Measurements from ENCODE around the gene C20orf141.
A peak's percentile ranks its signal among the peaks of the same experiment; 100 is the strongest.

Gene C20orf141

GRCh38 chr20:2778602-2779321 is 36.0 kb upstream of the C20orf141 start:
- Histone ChIP-seq H3K4me3 (ENCODE audit: low read depth, low read length, poor library complexity, severe bottlenecking) (no peak overlapping the region), H3K9ac (ENCODE audit: low read length) (no peak overlapping the region), H3K36me3 (ENCODE audit: insufficient read depth, low read length) (no peaks in the 10 kb centered on the region), H3K27ac (ENCODE audit: low read depth, low read length, poor library complexity, severe bottlenecking) (no peak overlapping the region), H3K4me2 (ENCODE audit: low read length) (no peak overlapping the region), H3K9me3 (ENCODE audit: low read length) (no peaks in the 10 kb centered on the region), H3K79me2 (ENCODE audit: insufficient read depth, low read length) (no peaks in the 10 kb centered on the region), H2AFZ (ENCODE audit: low read length) (no peak overlapping the region), H3F3A (ENCODE audit: insufficient read depth, low read length) (no peaks in the 10 kb centered on the region), H4K20me1 (ENCODE audit: insufficient read depth, low read length) (no peaks in the 10 kb centered on the region), H3K9me2 (ENCODE audit: low read depth, low read length) (no peaks in the 10 kb centered on the region), H3K27me3 (ENCODE audit: insufficient read depth, low read length) (no peaks in the 10 kb centered on the region), H3K4me1 (ENCODE audit: insufficient read depth, low read length, severe bottlenecking) (no peaks in the 10 kb centered on the region)
- no peak for TF ChIP-seq EZH2 (IDR thresholded peaks at IDR 0.05; ENCODE audit: borderline replicate concordance, low read length)
- TF ChIP-seq CTCF (IDR thresholded peaks at IDR 0.05; ENCODE audit: low read length): no peak

- Histone ChIP-seq H3K9me2 (ENCODE audit: low read depth, low read length) (no peaks in the 10 kb centered on the region), H2AFZ (ENCODE audit: low read length) (no peak overlapping the region), H3K9me3 (ENCODE audit: low read length) (no peaks in the 10 kb centered on the region), H3K79me2 (ENCODE audit: insufficient read depth, low read length) (no peaks in the 10 kb centered on the region), H3K9ac (ENCODE audit: low read length) (no peak overlapping the region), H3K4me1 (ENCODE audit: insufficient read depth, low read length, severe bottlenecking) (no peaks in the 10 kb centered on the region), H3K36me3 (ENCODE audit: insufficient read depth, low read length) (no peaks in the 10 kb centered on the region), H4K20me1 (ENCODE audit: insufficient read depth, low read length) (no peaks in the 10 kb centered on the region), H3K27ac (ENCODE audit: low read depth, low read length, poor library complexity, severe bottlenecking) (no peak overlapping the region), H3F3A (ENCODE audit: insufficient read depth, low read length) (no peaks in the 10 kb centered on the region), H3K4me2 (ENCODE audit: low read length) (no peak overlapping the region), H3K27me3 (ENCODE audit: insufficient read depth, low read length) (no peaks in the 10 kb centered on the region), H3K4me3 (ENCODE audit: low read depth, low read length, poor library complexity, severe bottlenecking) (no peak overlapping the region)
- TF ChIP-seq EZH2 (IDR thresholded peaks at IDR 0.05; ENCODE audit: borderline replicate concordance, low read length): no peak
- peak; percentile 20; the same call in 1 of the 2 replicates for TF ChIP-seq CTCF (IDR thresholded peaks at IDR 0.05; ENCODE audit: low read length)
Observed at GRCh38 chr20:2780948-2781347, 33.8 kb upstream of the C20orf141 start.

- H3K4me2 ChIP-seq (ENCODE audit: low read length): no peak overlapping the region
- H3K27me3 ChIP-seq (ENCODE audit: insufficient read depth, low read length): no peaks in the 10 kb centered on the region
- no peaks in the 10 kb centered on the region for H4K20me1 ChIP-seq (ENCODE audit: insufficient read depth, low read length)
- no peaks in the 10 kb centered on the region for H3K9me2 ChIP-seq (ENCODE audit: low read depth, low read length)
- H3K36me3 ChIP-seq (ENCODE audit: insufficient read depth, low read length): no peaks in the 10 kb centered on the region
- TF ChIP-seq CTCF (IDR thresholded peaks at IDR 0.05; ENCODE audit: low read length): no peak
- no peak for TF ChIP-seq EZH2 (IDR thresholded peaks at IDR 0.05; ENCODE audit: borderline replicate concordance, low read length)
- H3F3A ChIP-seq (ENCODE audit: insufficient read depth, low read length): no peaks in the 10 kb centered on the region
- no peak overlapping the region for H3K4me3 ChIP-seq (ENCODE audit: low read depth, low read length, poor library complexity, severe bottlenecking)
- H3K9ac ChIP-seq (ENCODE audit: low read length): no peak overlapping the region
- no peaks in the 10 kb centered on the region for H3K4me1 ChIP-seq (ENCODE audit: insufficient read depth, low read length, severe bottlenecking)
- H3K79me2 ChIP-seq (ENCODE audit: insufficient read depth, low read length): no peaks in the 10 kb centered on the region
- H3K9me3 ChIP-seq (ENCODE audit: low read length): no peaks in the 10 kb centered on the region
- no peak overlapping the region for H2AFZ ChIP-seq (ENCODE audit: low read length)
- H3K27ac ChIP-seq (ENCODE audit: low read depth, low read length, poor library complexity, severe bottlenecking): no peak overlapping the region
Observed at GRCh38 chr20:2783908-2784566, 30.8 kb upstream of the C20orf141 start.
